SU-DHL-6 (cell line): ENCODE data around the gene WDR54.

Source experiments
- EZH2phosphoT487 ChIP-seq: fragments of 200-600 bp; sonication (generic), shearing (Covaris generic); conservative IDR thresholded peaks from 2 replicates; pipeline ENCODE4 v1.6.1; 2018; ENCODE audit warnings: mild to moderate bottlenecking, antibody characterized with exemption, low read length, moderate library complexity, mixed read lengths
- TF ChIP-seq, protein P1 (sequence below): fragments of 200-600 bp; sonication (generic); IDR thresholded peaks from one replicate; pipeline ENCODE4 v1.5.1; 2017; ENCODE audit warnings: antibody characterized with exemption, mild to moderate bottlenecking, low read length, moderate library complexity; ENCODE audit not compliant: insufficient read depth, poor library complexity, severe bottlenecking

DNA sequence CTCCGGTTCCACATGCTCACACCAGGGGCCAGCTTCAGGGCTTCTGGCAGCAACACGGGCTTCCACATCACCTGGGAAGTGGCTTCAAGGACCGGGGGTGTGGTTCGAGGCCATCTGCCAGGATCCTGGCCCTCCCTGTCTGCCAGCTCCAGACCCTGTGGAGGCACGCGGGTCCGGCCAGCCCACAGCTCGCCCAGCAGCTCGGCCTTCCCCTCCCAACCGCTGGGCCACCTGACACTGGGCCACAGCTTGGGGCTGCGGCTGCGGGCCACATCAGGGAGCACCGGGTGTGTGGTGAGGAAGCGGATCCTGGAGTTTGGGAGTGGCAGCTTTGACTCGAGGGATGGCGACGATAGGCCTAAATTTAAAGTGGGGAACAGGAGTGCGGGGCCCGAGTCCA lies 7.1 kb upstream of the WDR54 start:
- TF ChIP-seq, protein P1, sequence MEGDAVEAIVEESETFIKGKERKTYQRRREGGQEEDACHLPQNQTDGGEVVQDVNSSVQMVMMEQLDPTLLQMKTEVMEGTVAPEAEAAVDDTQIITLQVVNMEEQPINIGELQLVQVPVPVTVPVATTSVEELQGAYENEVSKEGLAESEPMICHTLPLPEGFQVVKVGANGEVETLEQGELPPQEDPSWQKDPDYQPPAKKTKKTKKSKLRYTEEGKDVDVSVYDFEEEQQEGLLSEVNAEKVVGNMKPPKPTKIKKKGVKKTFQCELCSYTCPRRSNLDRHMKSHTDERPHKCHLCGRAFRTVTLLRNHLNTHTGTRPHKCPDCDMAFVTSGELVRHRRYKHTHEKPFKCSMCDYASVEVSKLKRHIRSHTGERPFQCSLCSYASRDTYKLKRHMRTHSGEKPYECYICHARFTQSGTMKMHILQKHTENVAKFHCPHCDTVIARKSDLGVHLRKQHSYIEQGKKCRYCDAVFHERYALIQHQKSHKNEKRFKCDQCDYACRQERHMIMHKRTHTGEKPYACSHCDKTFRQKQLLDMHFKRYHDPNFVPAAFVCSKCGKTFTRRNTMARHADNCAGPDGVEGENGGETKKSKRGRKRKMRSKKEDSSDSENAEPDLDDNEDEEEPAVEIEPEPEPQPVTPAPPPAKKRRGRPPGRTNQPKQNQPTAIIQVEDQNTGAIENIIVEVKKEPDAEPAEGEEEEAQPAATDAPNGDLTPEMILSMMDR, result no peak
- no peak for TF ChIP-seq EZH2phosphoT487
